Measurements from ENCODE around the gene UNKL. TPM values are rescaled to one million over a fixed set of nuclear protein-coding genes. Genes with fewer than 3 reads are reported as not detected.

Gene UNKL
- total RNA-seq, 3 donors from 2014 or later (not counting 1 experiment from before 2014, with no cell fraction given), result 114 to 130 (median 127) TPM

DNA sequence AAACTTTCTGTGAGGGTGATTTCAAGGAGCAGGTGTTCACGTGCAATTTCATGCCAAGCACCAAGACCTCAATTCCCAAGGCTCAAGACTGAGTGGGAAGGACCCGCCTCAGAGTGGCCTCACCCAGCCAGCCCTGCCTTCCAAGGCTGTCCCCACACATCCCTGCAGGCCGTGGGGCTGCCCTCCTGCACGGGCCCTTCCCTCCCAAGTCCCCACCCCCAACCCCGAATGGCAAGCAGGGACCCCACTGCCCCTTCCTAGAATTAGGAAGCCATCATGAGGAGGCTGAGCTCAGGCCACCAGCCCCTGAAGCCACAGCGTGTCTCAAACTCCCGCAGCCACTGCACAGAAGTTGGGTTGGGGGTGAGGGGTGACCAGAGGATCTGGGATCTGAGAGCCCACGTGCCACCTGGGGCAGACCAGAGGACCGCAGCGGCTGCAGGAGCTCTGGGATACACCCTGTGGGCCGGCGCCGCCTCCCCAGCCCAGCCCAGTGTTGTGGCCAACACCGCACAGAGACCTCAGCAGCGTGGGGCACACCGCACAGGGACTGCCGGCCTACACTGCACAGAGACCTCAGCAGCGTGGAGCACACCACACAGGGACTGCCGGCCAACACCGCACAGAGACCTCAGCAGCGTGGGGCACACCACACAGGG lies 42.1 kb downstream of the UNKL start:
- 94% methylated on average over 13 of the region's 21 CpGs for WGBS (ENCODE audit: insufficient coverage)
- no peak for ATAC-seq
- no peak for DNase-seq
- Histone ChIP-seq H3K4me1 (ENCODE audit: control insufficient read depth, insufficient read depth, low read length) (no peaks in the 10 kb centered on the region), H3K27ac (ENCODE audit: low read length) (no peak overlapping the region), H3K36me3 (ENCODE audit: control insufficient read depth, insufficient read depth, low read length) (peaks cover 25% of the 10 kb centered on the region), H3K9me3 (ENCODE audit: control insufficient read depth, insufficient read depth, low read length) (no peaks in the 10 kb centered on the region), H3K4me3 (ENCODE audit: low read length) (no peak overlapping the region), H3K27me3 (ENCODE audit: control insufficient read depth, insufficient read depth, low read length) (no peaks in the 10 kb centered on the region)
- no peak overlapping the region for H3K4me3 Mint-ChIP-seq
- H3K9me3 Mint-ChIP-seq, result no peaks in the 10 kb centered on the region
- TF ChIP-seq, protein P1, sequence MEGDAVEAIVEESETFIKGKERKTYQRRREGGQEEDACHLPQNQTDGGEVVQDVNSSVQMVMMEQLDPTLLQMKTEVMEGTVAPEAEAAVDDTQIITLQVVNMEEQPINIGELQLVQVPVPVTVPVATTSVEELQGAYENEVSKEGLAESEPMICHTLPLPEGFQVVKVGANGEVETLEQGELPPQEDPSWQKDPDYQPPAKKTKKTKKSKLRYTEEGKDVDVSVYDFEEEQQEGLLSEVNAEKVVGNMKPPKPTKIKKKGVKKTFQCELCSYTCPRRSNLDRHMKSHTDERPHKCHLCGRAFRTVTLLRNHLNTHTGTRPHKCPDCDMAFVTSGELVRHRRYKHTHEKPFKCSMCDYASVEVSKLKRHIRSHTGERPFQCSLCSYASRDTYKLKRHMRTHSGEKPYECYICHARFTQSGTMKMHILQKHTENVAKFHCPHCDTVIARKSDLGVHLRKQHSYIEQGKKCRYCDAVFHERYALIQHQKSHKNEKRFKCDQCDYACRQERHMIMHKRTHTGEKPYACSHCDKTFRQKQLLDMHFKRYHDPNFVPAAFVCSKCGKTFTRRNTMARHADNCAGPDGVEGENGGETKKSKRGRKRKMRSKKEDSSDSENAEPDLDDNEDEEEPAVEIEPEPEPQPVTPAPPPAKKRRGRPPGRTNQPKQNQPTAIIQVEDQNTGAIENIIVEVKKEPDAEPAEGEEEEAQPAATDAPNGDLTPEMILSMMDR (IDR thresholded peaks at IDR 0.05), result no peak
- H3K4me1 Mint-ChIP-seq, result peaks cover 0 to 5% of the 10 kb centered on the region in 2 donors
- no peaks in the 10 kb centered on the region for H3K27me3 Mint-ChIP-seq (ENCODE audit: low read depth in 2 of 2)
- no peak overlapping the region for H3K27ac Mint-ChIP-seq
- no peaks in the 10 kb centered on the region for H3K36me3 Mint-ChIP-seq
- intact Hi-C loops (cut with micrococcal nuclease), result no loop called here

DNA sequence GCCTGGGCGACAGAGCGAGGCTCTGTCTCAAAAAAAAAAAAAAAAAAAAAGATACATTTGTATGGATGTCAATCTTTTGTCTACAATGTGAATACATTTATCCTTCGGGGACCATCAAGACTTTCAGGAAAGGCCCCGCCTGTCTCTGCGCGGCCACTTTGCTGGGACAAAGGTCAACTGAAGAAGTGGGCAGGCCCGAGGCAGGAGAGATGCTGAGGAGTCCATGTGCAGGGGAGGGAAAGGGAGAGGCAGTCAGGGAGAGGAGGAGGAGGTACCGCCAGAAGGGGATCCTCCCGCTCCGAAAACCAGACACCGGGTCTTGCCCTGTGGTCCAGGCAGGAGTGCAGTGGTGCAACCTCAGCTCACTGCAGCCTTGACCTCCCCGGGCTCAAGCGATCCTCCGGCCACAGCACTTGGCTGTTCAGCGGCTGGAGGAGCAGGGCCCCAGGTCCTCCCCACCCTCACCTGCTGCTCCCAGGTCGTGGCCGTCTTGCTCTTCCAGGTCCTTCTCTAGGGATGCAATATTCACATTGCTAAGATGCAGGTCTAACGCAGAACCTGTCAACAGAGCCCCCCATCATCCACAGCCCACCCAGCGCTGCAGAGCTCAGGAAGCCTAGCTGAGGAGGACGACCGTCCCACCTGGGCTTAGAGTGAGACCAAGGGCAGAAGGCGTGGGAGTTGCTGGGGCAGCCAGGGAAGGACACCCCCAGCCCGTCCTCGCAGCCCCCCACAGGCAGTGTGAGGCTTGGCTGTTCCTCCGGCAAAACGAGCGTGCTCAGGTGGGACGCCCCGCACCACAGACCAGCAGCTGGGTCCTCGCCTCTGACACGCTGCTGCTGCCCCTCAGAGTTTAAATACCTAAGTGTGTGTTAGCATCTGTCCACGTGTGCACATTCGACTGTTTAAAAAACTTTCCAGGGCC lies 43.2 kb downstream of the UNKL start:
- TF ChIP-seq, protein P1 (IDR thresholded peaks at IDR 0.05), result no peak
- DNase-seq (no peak), ATAC-seq (no peak)
- Mint-ChIP-seq H3K36me3 (no peaks in the 10 kb centered on the region), H3K9me3 (no peaks in the 10 kb centered on the region), H3K27me3 (ENCODE audit: low read depth in 2 of 2) (no peaks in the 10 kb centered on the region), H3K4me3 (no peak overlapping the region), H3K4me1 (peaks cover 0 to 2% of the 10 kb centered on the region in 2 donors), H3K27ac (no peak overlapping the region)
- no peaks in the 10 kb centered on the region for H3K27me3 ChIP-seq (ENCODE audit: control insufficient read depth, insufficient read depth, low read length)
- 97% methylated on average over 33 of the region's 33 CpGs for WGBS (ENCODE audit: insufficient coverage)
- no peak overlapping the region for H3K27ac ChIP-seq (ENCODE audit: low read length)
- peaks cover 28% of the 10 kb centered on the region for H3K36me3 ChIP-seq (ENCODE audit: control insufficient read depth, insufficient read depth, low read length)
- H3K4me3 ChIP-seq (ENCODE audit: low read length), result no peak overlapping the region
- intact Hi-C loops (cut with micrococcal nuclease), result no loop called here
- H3K9me3 ChIP-seq (ENCODE audit: control insufficient read depth, insufficient read depth, low read length), result no peaks in the 10 kb centered on the region
- no peaks in the 10 kb centered on the region for H3K4me1 ChIP-seq (ENCODE audit: control insufficient read depth, insufficient read depth, low read length)

DNA sequence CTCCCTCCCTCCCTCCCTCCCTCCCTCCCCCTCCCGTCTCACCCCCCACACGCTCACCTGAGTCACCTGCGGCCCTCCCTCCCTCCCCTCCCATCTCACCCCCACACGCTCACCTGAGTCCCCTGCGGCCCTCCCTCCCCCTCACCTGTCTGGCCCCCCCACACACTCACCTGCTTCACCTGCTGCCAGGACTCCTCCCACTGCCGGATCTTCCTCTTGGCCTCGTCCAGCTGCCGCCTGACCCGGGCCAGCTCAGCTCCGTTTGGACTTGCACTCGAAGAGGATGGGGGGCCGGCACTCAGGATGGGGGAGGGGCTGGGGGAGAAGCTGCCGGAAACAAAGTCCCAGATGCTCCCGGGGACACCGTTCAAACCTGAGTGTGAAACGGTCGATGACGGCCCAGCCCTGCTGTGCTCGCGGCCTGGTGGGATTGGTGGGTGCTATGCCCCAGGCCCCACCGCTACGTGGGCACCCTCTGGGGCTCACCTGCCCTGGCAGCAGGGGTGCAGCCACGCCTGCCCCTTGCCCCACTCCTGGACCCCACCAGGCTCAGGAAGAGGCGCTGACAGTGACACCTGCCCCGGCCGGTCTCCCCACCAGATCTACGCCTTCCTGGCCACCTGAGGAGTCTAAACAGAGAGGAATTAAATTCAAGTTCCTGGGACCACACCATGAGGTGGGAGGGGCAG lies 46.9 kb downstream of the UNKL start:
- intact Hi-C loops (cut with micrococcal nuclease), result no loop called here
- ATAC-seq, result no peak

More for the DNA sequence above, 46.9 kb downstream of the UNKL start:
- H3K36me3 ChIP-seq (ENCODE audit: control insufficient read depth, insufficient read depth, low read length), result peaks cover 46% of the 10 kb centered on the region
- no peak for DNase-seq
- H3K9me3 ChIP-seq (ENCODE audit: control insufficient read depth, insufficient read depth, low read length), result no peaks in the 10 kb centered on the region
- Mint-ChIP-seq H3K4me3 (no peak overlapping the region), H3K9me3 (no peaks in the 10 kb centered on the region), H3K27me3 (ENCODE audit: low read depth in 2 of 2) (no peaks in the 10 kb centered on the region), H3K4me1 (no peaks in the 10 kb centered on the region), H3K27ac (no peak overlapping the region), H3K36me3 (no peaks in the 10 kb centered on the region)
- no peaks in the 10 kb centered on the region for H3K27me3 ChIP-seq (ENCODE audit: control insufficient read depth, insufficient read depth, low read length)
- no peak overlapping the region for H3K4me3 ChIP-seq (ENCODE audit: low read length)
- no peaks in the 10 kb centered on the region for H3K4me1 ChIP-seq (ENCODE audit: control insufficient read depth, insufficient read depth, low read length)
- TF ChIP-seq, protein P1 (IDR thresholded peaks at IDR 0.05), result no peak
- no peak overlapping the region for H3K27ac ChIP-seq (ENCODE audit: low read length)
- WGBS (ENCODE audit: insufficient coverage), result 94% methylated on average over 23 of the region's 27 CpGs
